HG03439 (cell line): ENCODE data around the gene MYO7B.

Experiments used
- ATAC-seq: cut with Tn5 transposase; IDR thresholded peaks from one replicate; pipeline ENCODE4 v1.9.1; 2021; ENCODE audit warnings: mild to moderate bottlenecking, moderate library complexity; ENCODE audit not compliant: unreplicated experiment

Gene MYO7B

GRCh38 chr2:127634626-127635379 lies 99.3 kb downstream of the MYO7B start:
- ATAC-seq: no peak

GRCh38 chr2:127635380-127636237 lies 100.1 kb downstream of the MYO7B start:
- ATAC-seq: no peak

- no peak for ATAC-seq
Measured at GRCh38 chr2:127636248-127637235, 101.1 kb downstream of the MYO7B start.

GRCh38 chr2:127637236-127637630 lies 101.8 kb downstream of the MYO7B start:
- no peak for ATAC-seq

GRCh38 chr2:127637725-127638252 lies 102.3 kb downstream of the MYO7B start:
- ATAC-seq: no peak

- ATAC-seq: no peak
Measured at GRCh38 chr2:127638361-127639110, 103.1 kb downstream of the MYO7B start.

GRCh38 chr2:127639111-127639474 lies 103.6 kb downstream of the MYO7B start:
- no peak for ATAC-seq

GRCh38 chr2:127640082-127641072 lies 104.9 kb downstream of the MYO7B start:
- ATAC-seq: no peak

- ATAC-seq: no peak
Measured at GRCh38 chr2:127641133-127641532, 105.7 kb downstream of the MYO7B start.

GRCh38 chr2:127641846-127642507 lies 106.5 kb downstream of the MYO7B start:
- ATAC-seq: no peak

GRCh38 chr2:127642706-127643438 lies 107.4 kb downstream of the MYO7B start:
- ATAC-seq: no peak

GRCh38 chr2:127643439-127644065 lies 108.1 kb downstream of the MYO7B start:
- no peak for ATAC-seq

GRCh38 chr2:127644066-127645025 lies 108.9 kb downstream of the MYO7B start:
- ATAC-seq: no peak

GRCh38 chr2:127645026-127645394 lies 109.5 kb downstream of the MYO7B start:
- no peak for ATAC-seq

- ATAC-seq: no peak
Measured at GRCh38 chr2:127645395-127646291, 110.2 kb downstream of the MYO7B start, which contains the start of gene GPR17. Gene GPR17 (plus strand): TSS chr2:127646153. CDS start chr2:127650736, 4,583 bp downstream.
